HL-60/S4 treated with phorbol 12-myristate 13-acetate at 8.2 ng/mL for 4 days and 3 days (cell line): Measurements from ENCODE around the gene PDE4DIP.
"Not testable (repeated sequence)": the region's sequence is repeated elsewhere in the genome, so short reads cannot be mapped to it uniquely, and the experiment has no call there.

Experiments
- in situ Hi-C: fragments of 300-500 bp; cut with MboI; formaldehyde crosslinking; loops from 2 replicates; pipeline ENCODE4 v1.15.0; 2022; ENCODE audit warnings: low sequenced_read_pairs

PDE4DIP gene

DNA sequence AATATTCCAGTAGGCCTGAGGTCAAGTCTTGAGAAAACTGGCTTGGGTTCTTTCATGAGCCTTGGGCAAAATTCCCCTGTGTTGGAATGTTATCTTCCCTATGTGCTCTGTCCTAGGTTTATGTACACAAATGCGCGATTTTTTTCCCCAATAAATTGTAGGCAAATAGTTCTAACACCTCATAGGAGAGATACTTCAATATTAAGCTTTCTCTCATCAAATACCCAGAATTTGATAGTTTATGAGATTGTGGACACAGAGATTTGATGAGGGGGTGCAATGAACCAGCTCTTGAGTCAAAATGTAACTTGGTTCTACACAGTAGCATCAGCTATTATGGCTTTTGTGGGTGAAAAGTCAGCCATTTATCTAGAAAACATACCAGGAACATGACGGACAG, 220.4 kb downstream of the PDE4DIP start:
- in situ Hi-C loops = not testable (repeated sequence)

DNA sequence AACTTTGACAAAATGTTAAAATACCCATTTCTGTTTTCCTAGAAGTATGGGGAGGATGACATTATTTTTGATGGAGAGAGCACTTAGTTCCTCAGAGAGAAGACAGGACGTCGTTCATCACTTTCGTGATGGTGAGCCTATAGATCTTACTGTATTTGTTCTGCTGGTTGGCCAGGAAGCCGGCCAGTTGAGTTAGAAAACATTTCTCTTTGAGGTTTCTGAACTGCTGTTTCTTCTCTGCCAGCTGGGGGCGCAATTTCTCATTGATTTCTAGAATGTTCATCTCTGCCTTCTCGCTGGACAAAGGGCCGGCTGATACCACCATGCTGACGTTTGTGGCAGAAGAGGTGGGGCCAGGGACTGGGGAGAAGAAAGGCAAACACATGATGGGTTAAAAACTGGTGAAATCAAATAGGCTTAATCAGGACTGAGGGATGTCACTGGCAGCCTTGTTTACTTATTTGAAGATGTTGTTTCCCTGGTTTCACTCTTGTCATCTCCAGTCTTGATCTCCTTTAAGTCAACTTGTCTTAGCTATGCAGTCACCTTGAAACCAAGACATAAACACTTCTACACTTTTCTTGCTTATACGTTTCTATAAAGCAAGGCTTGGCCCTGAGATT, 231.4 kb downstream of the PDE4DIP start:
- in situ Hi-C loops = not testable (repeated sequence)
